Lung (tissue), 12 donors: ENCODE data around the gene CDKAL1. TPM values are rescaled to one million over a fixed set of nuclear protein-coding genes. Genes with fewer than 3 reads are reported as not detected.

Experiments
- ATAC-seq: fragments of 200-7000 bp; cut with Tn5 transposase; one replicate; pipeline ENCODE4 v1.9.1; 2020; ENCODE audit warnings: moderate number of reproducible peaks; ENCODE audit not compliant: insufficient read depth, low FRiP score
- DNase-seq, 3 donors: peaks; one replicate each; pipeline ENCODE4 v3.0.0-alpha.2; 2013 to 2017
- H3K27ac ChIP-seq, 2 donors: one replicate each; pipeline ENCODE4 v1.5.1; 2013; ENCODE audit warnings: mild to moderate bottlenecking in 2 of 2, moderate library complexity in 2 of 2, control low read depth in 1 of 2, inconsistent platforms in 1 of 2, low read depth in 1 of 2, low read length in 1 of 2
- H3K27me3 ChIP-seq, 3 donors: one replicate each; pipeline ENCODE4 v1.5.1; 2013; ENCODE audit warnings: low read length in 2 of 3; ENCODE audit not compliant: control insufficient read depth in 3 of 3, insufficient read depth in 3 of 3
- H3K36me3 ChIP-seq, 4 donors: one replicate each; pipeline ENCODE4 v1.5.1; 2013; ENCODE audit warnings: low read length in 4 of 4, mild to moderate bottlenecking in 1 of 4, moderate library complexity in 1 of 4; ENCODE audit not compliant: control insufficient read depth in 4 of 4, insufficient read depth in 4 of 4
- H3K4me1 ChIP-seq, 5 donors: one replicate each; pipeline ENCODE4 v1.5.1; 2013; ENCODE audit warnings: low read length in 5 of 5, mild to moderate bottlenecking in 2 of 5, moderate library complexity in 1 of 5; ENCODE audit not compliant: control insufficient read depth in 5 of 5, insufficient read depth in 5 of 5
- H3K4me3 ChIP-seq: one replicate; pipeline ENCODE4 v1.5.1; 2013; ENCODE audit warnings: mild to moderate bottlenecking, control low read depth, moderate library complexity
- H3K9ac ChIP-seq, 2 donors: one replicate each; pipeline ENCODE4 v1.5.1; 2013; ENCODE audit warnings: low read length in 2 of 2, control low read depth in 1 of 2; ENCODE audit not compliant: insufficient read depth in 1 of 2
- H3K9me3 ChIP-seq, 4 donors: one replicate each; pipeline ENCODE4 v1.5.1; 2013; ENCODE audit warnings: low read length in 3 of 4, mild to moderate bottlenecking in 1 of 4, moderate library complexity in 1 of 4; ENCODE audit not compliant: control insufficient read depth in 4 of 4, insufficient read depth in 3 of 4
- CTCF ChIP-seq: IDR thresholded peaks from 2 replicates; pipeline ENCODE4 v1.5.1; 2012; ENCODE audit warnings: mild to moderate bottlenecking; ENCODE audit errors: control extremely low read depth, extremely low read depth
- WGBS, 2 donors: extraction: QIAGEN DNeasy Blood & Tissue Kit; methylation state at CpG; one replicate each; pipeline ENCODE4 v1.1.7; 2013; 5-methylcytosine and 5-hydroxymethylcytosine counted together
- polyA plus RNA-seq, 2 donors: library from polyadenylated mRNA; stranded (reverse); fragments of 200-250 nt; gene quantifications; one replicate each; pipeline ENCODE4 v1.2.1, GENCODE V29; 2013
- total RNA-seq, 2 donors: library from RNA; depleted of rRNA in 1 of 2; stranded (reverse); fragments of >200 nt in 1 of 2; gene quantifications; one replicate each; pipeline ENCODE4 v1.2.1, GENCODE V29; 2014 to 2021
- donor health status: control.
- donor health status: control.
- donor health status: Bipolar disorder and iron deficiency.
- donor health status: healthy.
- donor health status: DM: yes; HTN: yes; CAD: no.

The CDKAL1 gene
- total and polyA plus RNA-seq, 4 donors, result 4.0 to 39.0 (median 10.0) TPM

GRCh38 chr6:21141616-21142303 lies 607.5 kb downstream of the CDKAL1 start:
- no peaks in the 10 kb centered on the region for H3K27me3 ChIP-seq
- H3K4me1 ChIP-seq, result peaks cover 0 to 60% (median 6%) of the 10 kb centered on the region in 5 donors
- H3K36me3 ChIP-seq, result no peaks in the 10 kb centered on the region
- TF ChIP-seq CTCF, result no peak
- no peaks in the 10 kb centered on the region for H3K9me3 ChIP-seq
- H3K27ac ChIP-seq, result no peak overlapping the region
- WGBS, 2 donors, result 94 to 96% methylated on average over 1 of the region's 1 CpG
- no peak for ATAC-seq
- no peak overlapping the region for H3K9ac ChIP-seq
- no peak overlapping the region for H3K4me3 ChIP-seq
- no peak for DNase-seq

- WGBS, 2 donors, result 80 to 81% methylated on average over 3 of the region's 3 CpGs
- H3K36me3 ChIP-seq, result no peaks in the 10 kb centered on the region
- TF ChIP-seq CTCF, result no peak
- peaks cover 0 to 55% (median 6%) of the 10 kb centered on the region in 5 donors for H3K4me1 ChIP-seq
- H3K9me3 ChIP-seq, result no peaks in the 10 kb centered on the region
- no peaks in the 10 kb centered on the region for H3K27me3 ChIP-seq
- H3K27ac ChIP-seq, result no peak overlapping the region
- peak; percentile 18 to 95 (median 95) for DNase-seq
- H3K4me3 ChIP-seq, result no peak overlapping the region
- no peak overlapping the region for H3K9ac ChIP-seq
- ATAC-seq, result no peak
These were observed 608.5 kb downstream of the CDKAL1 start for GRCh38 chr6:21142741-21143140.

GRCh38 chr6:21143645-21144044 lies 609.4 kb downstream of the CDKAL1 start:
- no peaks in the 10 kb centered on the region for H3K36me3 ChIP-seq
- no peaks in the 10 kb centered on the region for H3K9me3 ChIP-seq
- no peak overlapping the region for H3K9ac ChIP-seq
- peaks cover 0 to 46% (median 2%) of the 10 kb centered on the region in 5 donors for H3K4me1 ChIP-seq
- ATAC-seq (no peak), DNase-seq (no peak)
- H3K27me3 ChIP-seq, result no peaks in the 10 kb centered on the region
- 82 to 97% methylated on average over 4 of the region's 4 CpGs for WGBS, 2 donors
- no peak overlapping the region for H3K27ac ChIP-seq
- H3K4me3 ChIP-seq, result no peak overlapping the region
- TF ChIP-seq CTCF, result no peak

- H3K9me3 ChIP-seq, result no peaks in the 10 kb centered on the region
- no peak overlapping the region for H3K27ac ChIP-seq
- no peak overlapping the region for H3K4me3 ChIP-seq
- H3K27me3 ChIP-seq, result no peaks in the 10 kb centered on the region
- TF ChIP-seq CTCF, result no peak
- H3K36me3 ChIP-seq, result no peaks in the 10 kb centered on the region
- ATAC-seq, result no peak
- no peak overlapping the region for H3K9ac ChIP-seq
- WGBS, 2 donors, result 91 to 96% methylated on average over 2 of the region's 2 CpGs
- peaks cover 0 to 37% (median 0%) of the 10 kb centered on the region in 5 donors for H3K4me1 ChIP-seq
- no peak for DNase-seq
These were observed 610.7 kb downstream of the CDKAL1 start for GRCh38 chr6:21144928-21145327.
